GM20000 (cell line): Measurements from ENCODE around the gene IL19.

Experiments used
- DNase-seq: peaks from one replicate; pipeline ENCODE4 v3.0.0; 2012; ENCODE audit warnings: low spot score
- TF ChIP-seq, protein P1 (sequence below): IDR thresholded peaks from 2 replicates; pipeline ENCODE4 v1.5.1; 2012; ENCODE audit warnings: mild to moderate bottlenecking, control low read depth; ENCODE audit errors: extremely low read depth, missing control alignments

The IL19 gene

DNA sequence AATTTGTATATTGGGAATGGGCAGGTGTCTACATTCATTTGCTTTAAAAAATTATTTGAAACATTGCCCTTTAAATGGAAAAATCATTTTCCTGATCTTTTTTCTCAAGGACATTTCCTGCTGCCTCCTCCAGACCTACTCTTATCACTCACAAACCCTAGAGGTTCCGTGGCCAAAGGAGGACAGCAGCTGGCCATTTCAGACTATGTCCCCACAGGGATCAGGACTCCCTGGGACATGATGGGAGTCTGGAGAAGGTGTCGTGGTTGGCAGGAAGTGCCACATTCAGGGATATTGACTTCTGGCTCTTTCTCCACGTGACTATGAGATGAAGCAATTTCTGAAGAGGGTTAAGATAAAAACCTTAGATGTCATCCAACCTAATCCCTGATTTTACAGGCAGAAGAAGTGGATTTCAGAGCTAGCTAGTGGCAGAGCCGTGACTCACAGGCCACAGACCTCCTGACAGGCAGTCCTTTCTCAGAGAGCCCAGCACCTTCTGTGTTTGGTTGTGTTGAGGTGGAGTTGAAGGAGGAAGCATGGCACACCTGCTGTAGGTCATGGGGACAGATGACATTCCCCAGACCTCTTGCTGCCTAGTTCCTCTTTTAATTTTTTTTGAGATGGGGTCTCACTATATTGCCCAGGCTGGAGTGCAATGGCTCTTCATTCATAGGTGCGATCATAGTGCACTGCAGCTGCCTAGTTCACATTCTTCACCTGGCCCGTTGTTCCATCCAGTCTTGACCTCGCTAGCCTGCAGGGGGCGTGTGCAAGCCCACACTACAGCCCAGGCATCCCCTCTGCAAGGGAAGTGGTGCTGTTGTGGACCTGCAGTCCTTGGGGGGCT is 27.2 kb downstream of the IL19 start:
- no peak for DNase-seq
- TF ChIP-seq, protein P1, sequence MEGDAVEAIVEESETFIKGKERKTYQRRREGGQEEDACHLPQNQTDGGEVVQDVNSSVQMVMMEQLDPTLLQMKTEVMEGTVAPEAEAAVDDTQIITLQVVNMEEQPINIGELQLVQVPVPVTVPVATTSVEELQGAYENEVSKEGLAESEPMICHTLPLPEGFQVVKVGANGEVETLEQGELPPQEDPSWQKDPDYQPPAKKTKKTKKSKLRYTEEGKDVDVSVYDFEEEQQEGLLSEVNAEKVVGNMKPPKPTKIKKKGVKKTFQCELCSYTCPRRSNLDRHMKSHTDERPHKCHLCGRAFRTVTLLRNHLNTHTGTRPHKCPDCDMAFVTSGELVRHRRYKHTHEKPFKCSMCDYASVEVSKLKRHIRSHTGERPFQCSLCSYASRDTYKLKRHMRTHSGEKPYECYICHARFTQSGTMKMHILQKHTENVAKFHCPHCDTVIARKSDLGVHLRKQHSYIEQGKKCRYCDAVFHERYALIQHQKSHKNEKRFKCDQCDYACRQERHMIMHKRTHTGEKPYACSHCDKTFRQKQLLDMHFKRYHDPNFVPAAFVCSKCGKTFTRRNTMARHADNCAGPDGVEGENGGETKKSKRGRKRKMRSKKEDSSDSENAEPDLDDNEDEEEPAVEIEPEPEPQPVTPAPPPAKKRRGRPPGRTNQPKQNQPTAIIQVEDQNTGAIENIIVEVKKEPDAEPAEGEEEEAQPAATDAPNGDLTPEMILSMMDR = peak; percentile 75

DNA sequence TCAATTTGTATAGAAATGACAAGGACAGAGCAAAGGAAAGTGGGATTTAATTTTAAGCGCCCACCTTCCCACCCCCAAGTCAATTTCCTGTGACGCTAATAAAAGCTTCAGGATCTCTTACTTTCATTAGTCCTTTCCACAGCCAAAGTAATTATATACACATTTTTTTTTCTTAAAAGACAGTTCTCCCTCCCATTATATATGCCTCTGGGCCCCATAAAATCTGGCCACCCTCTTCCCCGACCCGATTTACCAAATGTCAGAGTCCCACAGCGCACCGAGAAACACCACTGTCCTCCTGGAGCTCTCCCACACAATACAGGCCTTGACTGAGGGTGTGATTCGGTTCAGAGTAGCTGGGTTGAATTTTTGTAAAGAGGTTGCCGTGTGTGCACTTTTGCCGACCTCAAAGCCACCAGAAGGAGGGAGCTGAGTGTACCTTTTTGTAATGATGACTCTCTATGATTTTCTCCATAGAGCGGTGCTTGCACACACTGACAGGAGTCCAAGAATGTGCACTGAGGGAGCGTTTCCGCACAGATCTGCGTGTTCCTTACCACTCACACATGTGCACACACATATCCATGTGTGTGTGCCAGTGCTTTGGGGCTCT is 27.9 kb downstream of the IL19 start:
- TF ChIP-seq, protein P1 = no peak
- DNase-seq = no peak

DNA sequence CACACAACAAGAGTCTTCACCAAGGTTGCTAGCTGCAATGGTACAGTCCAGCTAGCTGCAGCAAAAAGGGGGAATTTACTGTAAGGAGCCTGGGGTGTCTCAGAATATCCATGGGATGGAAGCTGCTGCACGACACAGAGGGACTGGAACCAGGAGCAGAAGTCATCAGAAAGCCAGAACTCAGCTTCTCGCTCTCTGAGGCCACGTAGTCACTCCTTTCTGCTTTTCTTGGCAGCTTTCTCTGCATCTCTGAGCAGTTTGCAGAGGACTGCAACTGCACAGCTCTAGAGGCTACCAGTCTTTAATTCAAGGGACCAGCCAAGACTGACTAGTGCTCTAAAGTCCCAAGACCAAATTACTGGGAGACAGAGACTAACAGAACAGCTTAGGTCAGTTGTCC is 28.7 kb downstream of the IL19 start:
- DNase-seq = no peak
- TF ChIP-seq, protein P1 = no peak

DNA sequence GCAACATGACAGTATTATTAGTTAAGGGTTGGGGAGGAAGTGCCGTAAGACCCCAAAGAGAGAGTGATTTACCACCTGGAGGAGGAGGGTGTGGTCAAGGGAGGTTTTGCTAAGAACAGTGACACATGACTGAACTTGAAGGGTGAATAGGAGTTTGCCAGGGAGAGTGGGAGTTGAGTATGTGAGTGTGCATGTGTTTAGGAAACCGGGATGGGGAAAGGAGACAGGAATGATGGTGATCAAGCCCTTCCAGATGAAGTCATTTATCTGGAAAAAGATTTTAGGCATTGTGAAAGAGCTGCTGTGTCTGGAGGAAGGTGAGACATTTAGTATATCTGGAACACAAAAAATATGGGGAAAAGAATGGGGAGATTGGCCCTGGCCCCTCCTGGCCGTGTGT is 29.8 kb downstream of the IL19 start:
- TF ChIP-seq, protein P1 = no peak
- DNase-seq = no peak

DNA sequence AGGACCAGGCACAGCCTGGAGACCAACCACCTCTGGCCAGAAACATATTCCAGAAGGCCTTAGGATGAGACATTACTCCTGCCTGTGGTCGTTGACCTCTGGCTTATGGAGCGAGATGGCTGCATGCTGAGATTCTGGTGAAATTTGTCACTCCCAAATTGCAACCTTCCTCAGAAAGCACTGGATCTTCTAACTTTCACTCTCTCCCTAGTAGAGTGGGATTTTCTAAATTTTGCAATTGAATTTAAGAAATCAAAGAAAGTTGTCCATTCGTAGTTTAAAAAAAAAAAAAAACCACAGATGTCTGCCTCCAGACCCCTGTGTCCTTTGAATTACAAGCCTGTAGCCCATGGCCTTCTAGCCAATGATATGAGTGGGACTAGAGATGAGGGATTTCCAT is 30.3 kb downstream of the IL19 start:
- no peak for DNase-seq
- TF ChIP-seq, protein P1 = no peak

DNA sequence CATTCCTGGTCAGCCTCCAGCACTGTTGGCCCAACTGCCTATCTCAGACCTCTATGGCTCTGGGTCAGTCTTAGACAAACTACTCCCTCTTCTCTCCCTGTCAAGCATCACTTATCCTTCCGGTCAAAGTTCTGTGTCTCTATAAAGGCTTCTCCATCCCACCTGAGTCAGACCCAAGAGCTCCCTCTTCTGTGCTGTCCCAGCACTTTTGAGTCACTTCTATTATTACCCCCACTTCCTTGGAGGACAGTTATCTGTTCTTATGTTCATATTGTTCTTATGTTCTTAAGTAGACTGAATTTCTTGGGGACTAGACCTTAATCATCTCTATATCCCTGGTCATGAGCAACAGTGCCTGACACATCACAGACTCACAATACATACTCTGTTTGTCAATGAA is 30.9 kb downstream of the IL19 start:
- TF ChIP-seq, protein P1 = peak; percentile 1
- no peak for DNase-seq

DNA sequence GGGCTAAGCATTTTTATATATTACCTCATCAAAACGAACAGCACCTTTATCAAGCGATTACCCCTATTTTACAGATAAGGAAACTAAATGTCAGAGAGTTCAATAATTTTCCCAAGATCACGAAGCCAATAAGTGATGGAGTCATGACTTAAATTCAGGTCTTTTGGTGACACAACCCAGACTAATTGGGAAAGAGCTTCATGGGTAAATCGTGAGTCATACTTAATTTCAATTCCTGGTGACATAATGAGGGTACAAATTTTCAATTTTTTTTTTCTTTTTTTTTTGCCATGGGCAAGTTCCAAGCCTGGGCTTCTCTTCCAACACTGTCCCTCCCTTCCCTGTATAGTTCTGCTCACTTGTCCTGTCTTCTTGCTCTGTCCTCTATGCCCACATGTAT is 31.8 kb downstream of the IL19 start:
- DNase-seq = no peak
- TF ChIP-seq, protein P1 = no peak
